Heart right ventricle (tissue), 16 donors: Measurements from ENCODE around the gene ANKRD16. TPM values are rescaled to one million over a fixed set of nuclear protein-coding genes. Genes with fewer than 3 reads are reported as not detected.

Experiments used
- ATAC-seq, 8 donors: fragments of 200-7000 bp; cut with Tn5 transposase; one replicate each; pipeline ENCODE4 v1.9.1; 2020; ENCODE audit warnings: mild to moderate bottlenecking in 8 of 8, moderate library complexity in 8 of 8, moderate number of reproducible peaks in 1 of 8
- DNase-seq, 2 donors: peaks; one replicate each; pipeline ENCODE4 v3.0.0-alpha.2; 2020
- H3K27ac ChIP-seq, 10 donors: fragments of 200-600 bp; sonication (generic) in 2 of 10; one replicate each; pipeline versions ENCODE4 v1.5.0 to v1.8.0; 2020 to 2022; ENCODE audit warnings: mild to moderate bottlenecking in 3 of 10
- H3K27me3 ChIP-seq, 7 donors: fragments of 200-600 bp; one replicate each; pipeline ENCODE4 v1.8.0; 2021 to 2022; ENCODE audit warnings: mild to moderate bottlenecking in 2 of 7
- H3K36me3 ChIP-seq, 9 donors: fragments of 200-600 bp; sonication (generic) in 1 of 9; one replicate each; pipeline versions ENCODE4 v1.5.0 to v1.8.0; 2020 to 2022; ENCODE audit warnings: mild to moderate bottlenecking in 2 of 9
- H3K4me1 ChIP-seq, 9 donors: fragments of 200-600 bp; sonication (generic) in 1 of 9; one replicate each; pipeline versions ENCODE4 v1.5.0 to v1.8.0; 2020 to 2022; ENCODE audit warnings: mild to moderate bottlenecking in 4 of 9
- H3K4me3 ChIP-seq, 10 donors: fragments of 200-600 bp; sonication (generic) in 2 of 10; one replicate each; pipeline versions ENCODE4 v1.5.0 to v1.8.0; 2020 to 2022; ENCODE audit warnings: mild to moderate bottlenecking in 7 of 10, moderate library complexity in 2 of 10
- H3K9me3 ChIP-seq, 11 donors: fragments of 200-600 bp in 10 of 11; sonication (generic) in 2 of 11; one replicate each; pipeline versions ENCODE4 v1.5.0 to v1.8.0; 2013 to 2022; ENCODE audit warnings: mild to moderate bottlenecking in 2 of 11, control low read depth in 1 of 11, moderate library complexity in 1 of 11
- WGBS, 2 donors: extraction: QIAGEN DNeasy Blood & Tissue Kit; methylation state at CpG; one replicate each; pipeline ENCODE4 v1.1.7; 2013; ENCODE audit warnings: inconsistent platforms in 1 of 2; 5-methylcytosine and 5-hydroxymethylcytosine counted together
- intact Hi-C, 10 donors: fragments of 100-400 bp; cut with DNase I; formaldehyde crosslinking; loops; one replicate each; pipeline versions ENCODE4 v1.11.1 to v1.14.2; 2022
- polyA plus RNA-seq, 2 donors: library from polyadenylated mRNA; stranded (reverse); fragments of 200-250 nt; gene quantifications; one replicate each; pipeline ENCODE4 v1.2.3, GENCODE V29; 2013
- total RNA-seq, 10 donors: library from RNA; stranded (reverse); fragmentation: NEBNext Ultra II Directional in 3 of 10; extraction: Animal tissue kit (Norgen Biotek cat#: 25700) in 3 of 10; gene quantifications; one replicate each; pipeline versions ENCODE4 v1.2.1 to v1.2.4, GENCODE V29; 2021 to 2023
- TF ChIP-seq, protein P1 (sequence below), 9 donors: fragments of 200-600 bp; sonication (generic) in 2 of 9; IDR thresholded peaks; one replicate each; pipeline versions ENCODE4 v1.5.0 to v1.8.0; 2021 to 2022; ENCODE audit warnings: antibody characterized with exemption in 9 of 9, mild to moderate bottlenecking in 5 of 9, moderate library complexity in 1 of 9
- donor health status: Arrhythmogenic right ventricular cardiomyopathy.
- donor health status: ischemic (EF 13 %, LVEDD 7.1; RV severe dilation, severe dysfunction).
- donor health status: healthy with polysubstance abuse.
- donor health status: DM: no; HTN: yes; CAD: no.
- donor health status: DM: no; HTN: no; CAD: no.
- donor health status: ischemic (EF 25% LVEDD 6.9; RV normal size, moderate dysfunction).
- donor health status: ischemic (EF 25% LVEDD 5.7; RV mildly dilated, moderate dysfunction).
- donor health status: healthy.
- donor health status: DM: yes; HTN: yes; CAD: no.
- donor health status: Ischemic cardiomyopathy.
- donor health status: ischemic (EF 35%, LVEDD 5.7; RV mildly dilated, moderate dysfunction).
- donor health status: nonischemic (EF 11% LVEDD 7.7; RV severe dilation, severe dysfunction).
- donor health status: DM: yes; HTN: yes; CAD: no.
- donor health status: PGD.
- donor health status: ischemic (EF 29% LVEDD 5.4; RV normal size, mild dysfunction).
- donor health status: nonischemic (EF 23%, LVEDD 6.1; RV moderate dilation, normal function).

Gene ANKRD16
- total and polyA plus RNA-seq, 12 donors = 2.2 to 3.9 (median 3.4) TPM

DNA sequence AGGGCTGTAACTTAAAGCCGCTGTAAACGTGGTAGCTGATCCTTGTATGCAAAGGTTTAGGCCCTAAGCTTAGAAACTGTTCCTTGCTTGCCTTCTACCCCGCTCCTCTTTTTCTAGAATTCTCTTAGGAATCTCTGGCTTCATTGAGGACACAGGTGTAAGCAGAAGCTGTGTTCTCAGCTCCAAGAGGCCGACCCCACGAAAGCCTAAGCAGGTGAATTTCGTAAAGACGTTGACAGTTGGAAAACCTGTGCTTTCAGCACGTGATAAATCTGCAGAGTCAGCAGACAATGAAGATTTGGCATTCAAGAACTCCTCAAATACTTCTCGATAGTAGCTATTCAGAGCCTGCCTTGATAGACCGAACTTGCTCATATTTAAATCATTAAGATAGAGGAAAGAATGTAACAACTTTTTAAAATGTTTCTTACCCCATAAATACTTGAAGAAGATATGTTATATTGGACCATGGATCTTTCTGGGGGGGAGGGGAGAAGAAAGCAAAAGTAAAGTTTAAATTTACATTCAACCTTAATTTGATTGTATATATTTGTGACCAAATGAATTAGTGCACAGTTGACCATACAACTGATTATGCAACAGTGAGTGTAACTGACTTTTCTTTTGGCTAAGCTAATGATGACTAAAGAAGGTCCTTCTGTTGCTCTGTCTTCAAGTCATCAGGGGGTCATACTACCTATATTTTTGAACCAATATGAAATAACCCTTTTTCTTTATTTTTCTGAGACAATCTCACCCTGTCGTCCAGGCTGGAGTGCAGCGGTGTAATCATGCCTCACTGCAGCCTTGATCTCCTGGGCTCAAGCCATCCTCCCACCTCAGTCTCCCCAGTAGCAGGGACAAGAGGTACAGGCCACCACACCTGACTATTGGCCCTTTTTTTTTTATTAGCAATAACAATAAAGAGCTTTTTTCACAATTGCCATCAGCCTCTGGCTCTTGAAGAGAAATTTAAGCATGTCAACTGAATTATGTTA, 75.3 kb downstream of the ANKRD16 start:
- intact Hi-C loops = loop anchor here in 9 of 10 donors (5.0 to 10.0 kb wide), 5 partner anchors 58 to 130 kb away; partner anchors contain the start of genes FBH1 (in 2 of the 9) and TASOR2 (in 2 of the 9)
- WGBS, 2 donors = 22 to 24% methylated on average over 12 of the region's 12 CpGs

DNA sequence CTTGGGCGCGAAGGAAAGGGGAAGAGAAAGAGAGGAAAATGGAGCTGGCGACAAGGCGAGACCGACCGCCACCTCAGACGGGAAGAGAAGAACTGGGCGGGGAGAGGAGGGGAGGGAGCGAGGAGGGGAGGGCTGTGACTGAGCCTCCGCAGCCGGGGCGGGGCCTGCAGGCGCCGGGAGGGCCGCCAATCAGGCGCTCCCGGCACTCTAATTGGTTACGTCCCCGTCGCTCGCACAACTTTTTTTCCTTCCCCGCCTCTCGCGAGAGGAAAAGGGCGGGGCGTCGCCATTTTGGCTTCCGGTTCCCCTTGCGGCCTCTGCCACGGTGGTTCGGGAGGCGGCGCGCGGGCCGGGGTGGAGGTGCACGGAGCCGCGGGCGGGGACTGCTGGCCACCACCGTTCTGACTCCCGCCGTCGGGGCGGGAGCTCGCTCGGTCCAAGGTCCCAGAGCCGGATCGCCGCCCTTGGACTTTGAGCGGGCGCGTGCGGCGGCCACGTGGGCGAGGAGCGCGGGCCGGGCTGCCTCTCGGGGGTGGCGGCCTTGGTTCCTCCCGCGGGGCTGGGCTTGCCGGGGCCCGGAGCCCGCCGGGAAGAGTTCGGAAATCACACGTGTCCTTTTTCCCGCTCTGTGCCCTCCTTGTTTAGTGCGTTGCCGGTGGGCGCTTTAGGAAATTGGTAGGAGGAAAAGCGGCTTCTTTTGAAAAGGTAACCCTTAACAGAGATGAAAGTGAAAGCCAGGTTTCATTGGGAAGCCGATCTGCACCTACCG, 76.2 kb downstream of the ANKRD16 start, which contains the start of gene GDI2:
GDI2 (minus strand) TSS at position 94 of the 769 bp plus-strand sequence. CDS start 176 bp downstream, outside the sequence.
- peaks cover 0 to 50% (median 47%) of the 10 kb centered on the region in 9 donors for H3K4me1 ChIP-seq
- H3K9me3 ChIP-seq = no peaks in the 10 kb centered on the region
- peak; percentile 99 to 100 (median 99) for ATAC-seq
- DNase-seq = peak; percentile 96
- H3K36me3 ChIP-seq = peaks cover 0 to 4% (median 0%) of the 10 kb centered on the region in 9 donors
- WGBS, 2 donors = 0 to 1% methylated on average over 68 to 77 of the region's 77 CpGs
- H3K27ac ChIP-seq = peak within 1 kb of the TSS; percentile 83 to 100 (median 98)
- H3K27me3 ChIP-seq = no peaks in the 10 kb centered on the region
- TF ChIP-seq, protein P1, sequence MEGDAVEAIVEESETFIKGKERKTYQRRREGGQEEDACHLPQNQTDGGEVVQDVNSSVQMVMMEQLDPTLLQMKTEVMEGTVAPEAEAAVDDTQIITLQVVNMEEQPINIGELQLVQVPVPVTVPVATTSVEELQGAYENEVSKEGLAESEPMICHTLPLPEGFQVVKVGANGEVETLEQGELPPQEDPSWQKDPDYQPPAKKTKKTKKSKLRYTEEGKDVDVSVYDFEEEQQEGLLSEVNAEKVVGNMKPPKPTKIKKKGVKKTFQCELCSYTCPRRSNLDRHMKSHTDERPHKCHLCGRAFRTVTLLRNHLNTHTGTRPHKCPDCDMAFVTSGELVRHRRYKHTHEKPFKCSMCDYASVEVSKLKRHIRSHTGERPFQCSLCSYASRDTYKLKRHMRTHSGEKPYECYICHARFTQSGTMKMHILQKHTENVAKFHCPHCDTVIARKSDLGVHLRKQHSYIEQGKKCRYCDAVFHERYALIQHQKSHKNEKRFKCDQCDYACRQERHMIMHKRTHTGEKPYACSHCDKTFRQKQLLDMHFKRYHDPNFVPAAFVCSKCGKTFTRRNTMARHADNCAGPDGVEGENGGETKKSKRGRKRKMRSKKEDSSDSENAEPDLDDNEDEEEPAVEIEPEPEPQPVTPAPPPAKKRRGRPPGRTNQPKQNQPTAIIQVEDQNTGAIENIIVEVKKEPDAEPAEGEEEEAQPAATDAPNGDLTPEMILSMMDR (IDR thresholded peaks at IDR 0.05) = peak in 1 of 9 donors; percentile 21
- H3K4me3 ChIP-seq = peak within 1 kb of the TSS; percentile 67 to 96 (median 92)
- intact Hi-C loops = loop anchor here in 7 of 10 donors (2.0 to 10.0 kb wide), 6 partner anchors 59 to 129 kb away; partner anchors contain the start of genes FBH1 (in 2 of the 7), TASOR2 (in 2 of the 7) and ANKRD16 (in 1 of the 7)

More for the DNA sequence above, 75.3 kb downstream of the ANKRD16 start:
- Histone ChIP-seq H3K27me3 (no peaks in the 10 kb centered on the region), H3K27ac (peak overlapping the region; percentile 83 to 100 (median 98)), H3K9me3 (no peaks in the 10 kb centered on the region), H3K4me1 (peaks cover 0 to 42% (median 40%) of the 10 kb centered on the region in 9 donors), H3K36me3 (no peaks in the 10 kb centered on the region), H3K4me3 (peak overlapping the region; percentile 67 to 96 (median 92))
- TF ChIP-seq, protein P1 (IDR thresholded peaks at IDR 0.05) = no peak
- DNase-seq (no peak), ATAC-seq (no peak)

DNA sequence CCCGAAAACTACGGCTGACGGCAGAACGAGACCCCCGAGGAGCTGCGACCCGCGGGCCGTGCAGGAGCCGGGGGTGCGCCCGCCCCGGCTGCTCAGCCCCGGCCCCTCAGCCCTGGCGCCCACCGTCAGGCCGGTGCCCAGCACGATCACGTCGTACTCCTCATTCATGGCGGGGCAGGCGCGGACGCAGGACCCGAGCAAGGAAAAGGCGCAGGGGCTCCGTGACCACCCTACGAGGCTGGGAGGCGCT, 76.7 kb downstream of the ANKRD16 start:
- Histone ChIP-seq H3K4me1 (peaks cover 0 to 54% (median 51%) of the 10 kb centered on the region in 9 donors), H3K36me3 (peaks cover 0 to 8% (median 0%) of the 10 kb centered on the region in 9 donors), H3K27ac (peak overlapping the region; percentile 83 to 100 (median 98)), H3K9me3 (no peaks in the 10 kb centered on the region), H3K4me3 (peak overlapping the region; percentile 67 to 96 (median 92)), H3K27me3 (no peaks in the 10 kb centered on the region)
- ATAC-seq = peak; percentile 17 to 70 (median 40)
- TF ChIP-seq, protein P1 (IDR thresholded peaks at IDR 0.05) = no peak
- 0 to 1% methylated on average over 25 to 29 of the region's 29 CpGs for WGBS, 2 donors
- no peak for DNase-seq
- intact Hi-C loops = loop anchor here in 7 of 10 donors (2.0 to 10.0 kb wide), 6 partner anchors 59 to 128 kb away; partner anchors contain the start of genes FBH1 (in 2 of the 7), TASOR2 (in 2 of the 7) and ANKRD16 (in 1 of the 7)
